ENCODE results near the gene C12orf60. TPM values are rescaled to one million over a fixed set of nuclear protein-coding genes. Genes with fewer than 3 reads are reported as not detected.
"Not testable (repeated sequence)": the region's sequence is repeated elsewhere in the genome, so short reads cannot be mapped to it uniquely, and the experiment has no call there.

Gene C12orf60, protein sequence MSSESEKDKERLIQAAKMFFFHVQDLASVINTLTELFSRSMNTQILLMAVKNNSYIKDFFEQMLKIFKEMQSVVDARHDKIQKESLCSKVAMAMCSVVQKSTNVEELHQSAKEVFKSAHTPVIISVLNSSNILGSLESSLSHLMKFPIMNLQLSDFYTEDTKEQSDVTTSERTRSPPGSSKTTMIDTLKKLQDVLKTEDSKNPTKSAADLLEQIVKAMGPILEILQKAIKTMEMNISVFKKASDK
- total RNA-seq (2014; rRNA removed; shearing (Covaris generic)), result 14.1 and 15.9 TPM in 2 replicates
- 4.2 and 4.3 TPM in 2 replicates for polyA plus RNA-seq (2015; cell fraction: cytosol; rRNA removed)
- 2.0 and 5.4 TPM in 2 replicates for polyA plus RNA-seq (2015; cell fraction: nucleus; rRNA removed)

DNA sequence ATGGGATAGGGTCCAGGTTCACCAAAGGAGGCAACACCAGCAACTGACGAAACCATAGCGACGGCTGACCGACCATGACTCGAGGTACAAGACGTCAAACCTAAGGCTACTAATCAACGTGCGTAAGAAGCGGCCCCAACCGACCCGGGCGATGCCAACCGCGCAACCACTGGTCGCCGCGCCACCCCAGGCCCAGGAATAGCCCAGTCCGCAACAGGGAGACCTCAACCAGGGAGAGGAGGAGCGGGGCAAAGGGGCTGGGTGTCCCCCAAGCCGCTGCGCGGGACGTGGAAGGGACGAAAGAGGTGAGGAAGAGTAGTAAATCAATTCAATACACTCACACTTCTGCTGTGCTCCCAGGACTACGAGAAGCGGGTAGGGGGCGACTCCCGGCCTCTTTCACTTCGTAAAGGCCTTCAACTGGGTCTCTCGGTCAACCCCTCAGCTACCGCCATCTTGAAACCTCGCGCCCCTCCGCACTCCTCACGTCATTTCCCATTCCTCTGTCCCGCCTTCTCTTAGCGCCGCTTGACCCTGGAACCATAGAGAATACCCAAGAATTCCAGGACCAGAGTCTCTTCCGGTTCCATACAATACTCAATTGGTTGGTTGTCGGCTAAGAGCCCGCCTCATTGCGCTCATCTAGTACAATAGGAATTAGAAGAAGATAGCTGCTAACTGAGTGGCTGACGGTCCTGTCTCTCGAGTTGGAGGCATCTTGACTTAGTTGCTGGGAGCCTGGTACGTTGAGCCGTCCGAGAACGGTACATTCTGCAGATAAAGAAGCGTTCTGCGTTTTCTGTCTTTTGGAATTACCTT lies at the start of gene C12orf60, which contains the start of gene WBP11:
C12orf60 (plus strand) TSS at position 660 of the 819 bp plus-strand sequence. CDS start 19,266 bp downstream, outside the sequence.
WBP11 (minus strand) TSS at position 468 of the 819 bp plus-strand sequence. CDS start 2,095 bp downstream, outside the sequence.
- in situ Hi-C loops (cut with HindIII; ENCODE audit: low pct_unique_long_range_greater_than_20kb, low sequenced_read_pairs), result no loop called here
- DNase-seq (ENCODE audit: low read depth, low spot score), result peak; percentile 100

DNA sequence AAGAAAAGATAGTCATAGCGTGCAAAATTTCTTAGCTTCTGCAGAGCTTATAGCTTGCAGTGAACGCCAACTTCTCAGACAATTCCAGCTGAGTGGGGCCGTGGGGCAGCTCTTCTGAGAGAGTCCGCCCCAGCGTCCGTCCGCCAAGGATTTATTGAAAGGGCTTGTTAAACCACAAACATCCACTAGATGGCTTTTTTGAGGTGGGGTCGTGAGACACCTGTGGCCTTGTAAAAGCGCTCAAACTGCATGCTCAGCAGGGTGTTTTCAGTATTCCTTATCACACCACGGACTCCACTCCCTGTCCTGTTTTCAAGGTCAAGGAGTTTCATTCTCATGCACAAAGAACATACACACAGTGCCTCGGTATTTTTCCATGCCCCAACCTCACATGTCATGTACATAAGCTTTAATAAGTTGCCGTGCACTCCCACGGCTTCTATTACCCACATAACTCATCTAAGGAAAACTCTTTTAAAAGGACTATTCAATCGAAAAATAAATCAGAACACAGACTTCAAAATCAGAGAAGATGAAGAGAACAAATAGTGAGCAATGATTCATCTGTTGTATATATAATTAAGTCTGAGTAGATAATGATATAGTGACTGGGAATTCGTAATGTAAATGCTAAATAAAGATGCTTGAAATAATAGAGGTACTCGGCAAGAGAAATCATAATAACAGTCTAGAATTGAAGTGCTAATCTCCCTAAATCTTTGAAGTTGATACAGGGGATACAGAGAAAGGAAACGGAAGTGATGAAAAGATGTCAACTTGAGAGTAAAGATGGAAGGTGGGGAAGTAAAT lies 46.9 kb upstream of the C12orf60 start:
- DNase-seq (ENCODE audit: low read depth, low spot score), result peak; percentile 43
- in situ Hi-C loops (cut with HindIII; ENCODE audit: low pct_unique_long_range_greater_than_20kb, low sequenced_read_pairs), result no loop called here

DNA sequence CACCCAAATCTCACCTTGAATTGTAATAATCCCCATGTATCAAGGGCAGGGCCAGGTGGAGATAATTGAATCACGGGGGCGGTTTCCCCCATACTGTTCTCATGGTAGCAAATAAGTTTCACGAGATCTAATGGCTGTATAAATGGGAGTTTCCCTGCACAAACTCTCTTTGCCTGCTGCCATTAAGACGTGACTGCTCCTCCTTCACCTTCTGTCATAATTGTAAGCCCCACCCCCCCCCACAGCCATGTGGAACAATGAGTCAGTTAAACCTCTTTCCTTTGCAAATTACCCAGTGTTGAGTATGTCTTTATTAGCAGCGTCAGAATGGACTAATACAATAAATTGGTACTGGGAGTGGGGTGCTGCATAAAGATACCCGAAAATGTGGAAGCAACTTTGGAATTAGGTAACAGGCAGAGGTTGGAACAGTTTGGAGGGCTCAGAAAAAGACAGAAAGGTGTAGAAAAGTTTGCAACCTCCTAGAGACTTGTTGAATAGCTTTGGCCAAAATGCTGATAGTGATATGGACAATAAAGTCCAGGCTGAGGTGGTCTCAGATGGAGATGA lies 43.7 kb upstream of the C12orf60 start:
- DNase-seq (ENCODE audit: low read depth, low spot score); in situ Hi-C loops (cut with HindIII; ENCODE audit: low pct_unique_long_range_greater_than_20kb, low sequenced_read_pairs): not testable (repeated sequence)

DNA sequence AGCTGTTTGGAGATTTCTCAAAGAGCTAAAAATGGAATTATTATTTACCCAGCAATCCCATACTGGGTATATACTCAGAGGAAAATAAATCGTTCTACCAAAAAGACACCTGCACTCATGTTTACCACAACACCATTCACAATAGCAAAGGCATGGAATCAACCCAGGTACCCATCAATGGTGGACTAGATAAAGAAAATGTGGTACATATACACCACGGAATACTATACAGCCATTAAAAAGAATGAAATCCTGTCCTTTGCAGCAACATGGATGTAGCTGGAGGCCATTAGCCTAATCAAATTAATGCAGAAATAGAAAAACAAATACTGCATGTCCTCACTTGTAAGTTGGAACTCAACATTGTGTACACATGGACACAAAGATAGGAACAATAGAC lies 38.1 kb upstream of the C12orf60 start:
- no peak for DNase-seq (ENCODE audit: low read depth, low spot score)
- in situ Hi-C loops (cut with HindIII; ENCODE audit: low pct_unique_long_range_greater_than_20kb, low sequenced_read_pairs), result no loop called here

DNA sequence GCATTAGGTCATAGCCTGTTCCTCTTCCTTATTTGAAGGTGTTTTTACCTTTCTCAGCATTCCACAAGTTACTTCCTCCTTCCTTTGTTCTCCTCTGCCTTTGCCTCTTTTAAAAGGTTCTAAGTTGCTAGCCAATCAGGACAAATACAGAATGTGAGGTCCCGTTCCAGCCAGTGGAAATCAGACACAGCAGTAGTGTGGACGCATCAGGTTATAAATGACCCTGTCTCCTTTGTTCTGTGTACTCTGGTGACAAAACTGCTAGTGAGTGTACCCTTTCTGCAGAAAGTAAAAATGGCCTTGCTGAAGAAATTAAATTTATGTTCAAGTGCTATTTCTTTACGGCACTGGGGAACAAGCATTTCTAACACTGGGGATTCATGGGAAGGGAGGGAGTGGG lies 37.5 kb upstream of the C12orf60 start:
- in situ Hi-C loops (cut with HindIII; ENCODE audit: low pct_unique_long_range_greater_than_20kb, low sequenced_read_pairs); DNase-seq (ENCODE audit: low read depth, low spot score): not testable (repeated sequence)

DNA sequence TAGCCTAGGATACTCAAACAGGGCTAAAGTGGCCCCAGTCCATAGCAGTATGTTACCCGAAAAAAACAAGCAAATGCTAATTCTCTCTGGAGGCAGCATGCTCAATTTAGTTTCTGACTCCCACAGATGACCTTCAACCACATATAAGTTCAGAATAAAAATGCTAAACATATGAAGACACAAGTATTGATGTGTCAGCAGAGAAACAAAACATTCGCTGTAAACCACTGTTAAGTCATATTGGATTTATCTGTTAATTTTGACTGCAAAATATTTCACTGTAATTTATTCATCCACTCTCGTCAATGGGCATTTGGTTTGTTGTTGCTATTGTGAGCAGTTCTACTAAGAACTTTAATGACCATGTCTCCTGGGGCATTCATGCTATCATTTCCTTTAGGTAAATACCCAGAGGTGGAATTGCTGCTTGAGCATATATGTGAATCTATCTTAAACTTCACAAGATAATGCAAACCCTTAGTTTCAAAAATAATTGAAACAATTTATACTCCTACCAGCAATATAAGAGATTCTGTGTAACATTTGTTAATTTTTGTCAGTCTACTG lies 36.7 kb upstream of the C12orf60 start:
- no peak for DNase-seq (ENCODE audit: low read depth, low spot score)
- in situ Hi-C loops (cut with HindIII; ENCODE audit: low pct_unique_long_range_greater_than_20kb, low sequenced_read_pairs), result no loop called here

DNA sequence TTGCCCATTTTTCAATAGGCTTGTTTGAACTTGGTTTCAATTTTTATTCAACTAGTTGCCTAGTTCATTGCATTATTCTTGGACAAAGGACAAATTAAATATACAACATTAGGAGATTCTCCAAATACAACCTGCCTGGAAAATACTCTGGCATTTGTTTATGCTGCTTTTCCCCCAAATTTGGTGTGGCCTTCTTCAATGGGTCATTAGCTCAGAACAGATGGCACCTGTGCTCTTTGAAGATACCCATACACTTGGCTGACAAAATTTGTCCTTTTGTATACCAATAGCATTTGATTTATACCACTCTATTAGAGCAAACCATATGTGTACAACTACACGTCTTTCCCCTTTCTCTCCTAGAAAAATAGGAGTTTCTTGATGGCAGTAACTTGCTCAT lies 35.9 kb upstream of the C12orf60 start:
- in situ Hi-C loops (cut with HindIII; ENCODE audit: low pct_unique_long_range_greater_than_20kb, low sequenced_read_pairs), result no loop called here
- DNase-seq (ENCODE audit: low read depth, low spot score), result no peak

DNA sequence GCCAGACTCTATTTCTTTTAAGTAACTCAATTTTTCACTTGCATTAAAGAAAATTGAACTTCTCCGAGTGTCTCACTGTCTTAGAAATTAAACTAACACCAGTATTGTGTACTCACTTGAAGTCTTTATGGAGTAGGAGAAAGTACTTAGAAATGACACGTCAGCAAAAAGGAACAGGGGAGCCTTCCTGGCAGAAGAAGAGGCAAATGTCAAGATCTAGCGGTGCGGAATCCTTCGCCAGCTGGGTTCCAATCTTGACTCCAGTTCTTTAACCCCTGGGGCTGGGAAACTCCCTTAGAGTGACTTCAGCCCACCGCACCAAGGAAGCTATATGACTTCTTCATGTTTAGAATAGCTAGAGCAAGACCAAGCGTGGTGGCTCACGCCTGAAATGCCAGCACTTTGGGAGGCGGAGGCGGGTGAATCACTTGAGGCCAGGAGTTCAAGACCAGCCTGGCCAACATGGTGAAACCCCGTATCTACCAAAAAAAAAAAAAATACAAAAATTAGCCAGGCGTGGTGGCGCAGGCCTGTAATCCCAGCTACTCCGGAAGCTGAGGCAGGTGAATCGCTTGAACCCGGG lies 34.6 kb upstream of the C12orf60 start:
- peak; percentile 40 for DNase-seq (ENCODE audit: low read depth, low spot score)
- in situ Hi-C loops (cut with HindIII; ENCODE audit: low pct_unique_long_range_greater_than_20kb, low sequenced_read_pairs), result no loop called here

DNA sequence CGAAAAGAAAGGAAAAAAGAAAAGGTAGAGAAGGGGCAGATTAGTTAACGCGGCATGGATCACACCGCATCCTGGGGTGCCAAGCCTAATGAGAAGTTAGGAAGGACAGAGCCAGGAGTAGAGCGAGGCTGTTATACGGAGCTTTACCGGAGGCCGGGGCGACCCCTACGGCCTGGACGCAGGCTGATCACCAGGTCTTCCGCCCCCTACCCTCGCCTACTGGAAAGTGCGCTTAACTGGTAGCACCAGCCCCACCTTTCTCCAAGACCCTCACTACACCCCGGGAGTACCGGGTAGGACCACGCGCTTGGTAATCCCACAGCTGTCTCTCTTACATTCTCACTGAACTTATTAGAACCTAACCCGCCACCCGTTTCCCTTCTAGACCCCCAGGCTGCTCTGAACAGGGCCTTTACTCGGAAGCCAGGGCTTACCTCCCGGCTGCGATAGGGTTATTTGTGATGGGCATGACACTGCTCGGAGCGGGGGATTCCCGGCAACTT lies 34.0 kb upstream of the C12orf60 start:
- in situ Hi-C loops (cut with HindIII; ENCODE audit: low pct_unique_long_range_greater_than_20kb, low sequenced_read_pairs), result no loop called here
- peak; percentile 37 for DNase-seq (ENCODE audit: low read depth, low spot score)

DNA sequence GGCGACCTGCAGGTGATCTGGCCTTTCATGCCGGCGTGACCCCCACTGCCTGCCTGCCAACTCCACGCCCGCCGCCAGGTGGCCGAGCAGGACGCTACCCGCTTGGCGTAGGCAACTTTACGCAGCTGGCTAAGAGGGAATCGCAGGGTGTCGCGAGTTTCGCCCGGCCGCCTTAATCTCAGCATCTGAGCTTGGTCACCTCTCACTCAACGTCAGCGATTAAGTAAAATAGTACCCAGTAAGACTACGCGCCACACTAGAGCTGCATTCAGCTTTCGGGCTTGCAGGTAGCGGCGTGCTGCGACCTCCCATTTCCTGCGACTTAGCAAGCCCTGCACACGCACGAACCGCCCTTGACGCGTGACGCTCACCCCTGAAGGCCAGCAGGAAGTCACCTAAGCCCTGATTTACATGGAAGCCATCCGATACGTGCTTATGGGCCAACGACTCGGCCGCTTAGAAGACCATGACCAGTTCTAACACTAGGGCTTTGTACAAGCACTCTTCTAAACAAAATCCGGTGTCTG lies 33.4 kb upstream of the C12orf60 start:
- in situ Hi-C loops (cut with HindIII; ENCODE audit: low pct_unique_long_range_greater_than_20kb, low sequenced_read_pairs), result no loop called here
- peak; percentile 77 for DNase-seq (ENCODE audit: low read depth, low spot score)

DNA sequence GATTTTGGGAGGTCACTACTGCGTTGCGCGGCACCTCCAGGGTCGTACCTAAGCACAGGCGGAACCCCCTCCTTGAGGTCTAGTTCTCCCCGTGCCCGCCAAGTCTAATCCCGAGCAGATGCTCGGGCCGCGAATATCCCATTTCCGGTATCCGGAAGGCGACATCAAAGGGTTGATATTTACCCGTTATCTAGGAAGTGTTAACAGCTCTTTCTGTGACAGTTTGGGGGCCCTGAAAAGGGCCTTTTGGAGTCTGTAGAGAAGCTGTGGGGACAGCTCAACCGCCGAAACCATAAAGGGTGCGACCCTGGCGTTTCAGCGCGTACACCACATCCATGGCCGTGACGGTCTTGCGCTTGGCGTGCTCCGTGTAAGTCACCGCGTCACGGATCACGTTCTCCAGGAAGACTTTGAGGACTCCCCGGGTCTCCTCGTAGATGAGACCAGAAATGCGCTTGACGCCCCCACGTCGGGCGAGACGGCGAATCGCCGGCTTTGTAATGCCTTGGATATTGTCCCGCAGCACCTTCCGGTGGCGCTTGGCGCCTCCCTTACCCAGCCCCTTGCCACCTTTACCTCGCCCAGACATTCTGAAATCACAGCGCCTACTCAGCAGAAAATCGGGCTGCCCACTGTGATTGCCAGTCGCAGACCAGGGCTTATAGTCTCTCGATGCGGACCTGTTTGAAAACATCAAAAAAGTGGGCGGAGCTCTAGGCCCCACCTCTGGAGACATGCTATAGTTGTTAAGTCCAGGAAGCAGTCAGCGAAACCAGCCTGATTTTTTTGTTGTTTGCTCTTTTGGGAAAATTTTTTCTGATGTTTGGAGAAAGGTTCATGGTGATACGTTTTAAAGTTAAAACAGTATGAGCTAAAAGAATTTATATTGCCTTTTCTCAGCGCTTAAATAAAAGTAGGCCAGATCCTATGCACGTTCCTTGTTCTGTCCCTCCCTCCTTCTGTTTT lies 32.7 kb upstream of the C12orf60 start:
- DNase-seq (ENCODE audit: low read depth, low spot score), result peak; percentile 98
- in situ Hi-C loops (cut with HindIII; ENCODE audit: low pct_unique_long_range_greater_than_20kb, low sequenced_read_pairs), result no loop called here

DNA sequence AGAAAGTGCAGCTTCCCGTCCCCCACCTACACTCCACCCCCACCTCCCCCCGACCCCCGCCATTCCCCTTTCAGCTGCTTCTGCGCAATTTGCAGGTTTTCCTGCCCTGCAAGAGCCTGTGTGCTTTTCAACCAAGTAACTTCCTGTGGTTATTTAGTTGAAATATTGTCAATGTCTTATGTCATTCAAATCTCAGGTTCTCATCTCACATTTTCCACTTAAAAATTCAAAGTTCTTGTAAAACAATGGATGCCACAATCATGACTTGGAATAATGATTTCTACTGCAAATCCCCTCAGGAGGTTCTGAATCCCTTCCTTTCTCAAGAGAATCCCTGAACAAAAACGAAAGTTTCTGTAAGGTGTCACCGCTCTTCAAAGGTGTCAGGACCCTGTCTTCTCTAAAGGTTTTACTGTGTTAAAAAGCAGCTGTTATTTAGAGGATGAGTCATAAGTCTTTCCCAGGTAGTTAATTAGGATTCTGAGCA lies 31.8 kb upstream of the C12orf60 start:
- DNase-seq (ENCODE audit: low read depth, low spot score), result no peak
- in situ Hi-C loops (cut with HindIII; ENCODE audit: low pct_unique_long_range_greater_than_20kb, low sequenced_read_pairs), result no loop called here

DNA sequence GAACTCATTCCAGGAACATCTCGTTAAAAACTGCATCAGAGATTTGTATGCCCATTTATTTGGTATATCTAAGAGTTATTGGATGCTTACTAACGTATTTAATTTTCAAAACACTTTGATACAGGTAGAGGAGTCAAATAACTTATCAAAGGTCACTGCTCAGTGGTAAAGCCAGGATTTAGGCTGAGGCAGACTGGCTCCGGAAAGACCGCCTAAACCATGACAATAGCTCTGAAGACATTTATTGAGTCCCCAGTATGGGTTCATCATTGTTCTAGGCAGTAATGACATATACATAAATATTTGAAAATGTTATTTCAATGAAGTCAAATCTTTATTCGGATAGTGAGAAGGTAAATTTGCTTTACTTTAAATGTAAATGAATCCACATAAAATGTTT lies 30.5 kb upstream of the C12orf60 start:
- DNase-seq (ENCODE audit: low read depth, low spot score), result no peak
- in situ Hi-C loops (cut with HindIII; ENCODE audit: low pct_unique_long_range_greater_than_20kb, low sequenced_read_pairs), result no loop called here

DNA sequence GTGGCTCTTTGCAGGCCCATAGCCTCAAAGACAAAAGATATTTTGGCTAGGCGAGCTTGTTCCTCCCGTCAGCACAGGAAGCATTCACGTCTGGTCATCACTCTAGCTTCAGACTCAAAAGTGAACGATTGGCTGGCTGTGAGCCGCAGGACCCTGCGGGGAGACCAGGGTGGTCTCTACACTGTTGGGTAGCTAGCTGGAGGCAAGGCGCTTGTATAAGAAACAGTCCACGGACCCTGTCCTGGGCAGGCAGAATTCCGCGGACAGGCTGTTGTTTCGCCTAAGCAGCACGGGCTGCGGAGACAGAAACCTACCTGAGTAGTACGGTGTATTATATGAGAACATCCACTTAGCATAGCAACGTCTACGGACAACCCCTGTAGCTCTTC lies 29.8 kb upstream of the C12orf60 start:
- in situ Hi-C loops (cut with HindIII; ENCODE audit: low pct_unique_long_range_greater_than_20kb, low sequenced_read_pairs), result no loop called here
- DNase-seq (ENCODE audit: low read depth, low spot score), result no peak

DNA sequence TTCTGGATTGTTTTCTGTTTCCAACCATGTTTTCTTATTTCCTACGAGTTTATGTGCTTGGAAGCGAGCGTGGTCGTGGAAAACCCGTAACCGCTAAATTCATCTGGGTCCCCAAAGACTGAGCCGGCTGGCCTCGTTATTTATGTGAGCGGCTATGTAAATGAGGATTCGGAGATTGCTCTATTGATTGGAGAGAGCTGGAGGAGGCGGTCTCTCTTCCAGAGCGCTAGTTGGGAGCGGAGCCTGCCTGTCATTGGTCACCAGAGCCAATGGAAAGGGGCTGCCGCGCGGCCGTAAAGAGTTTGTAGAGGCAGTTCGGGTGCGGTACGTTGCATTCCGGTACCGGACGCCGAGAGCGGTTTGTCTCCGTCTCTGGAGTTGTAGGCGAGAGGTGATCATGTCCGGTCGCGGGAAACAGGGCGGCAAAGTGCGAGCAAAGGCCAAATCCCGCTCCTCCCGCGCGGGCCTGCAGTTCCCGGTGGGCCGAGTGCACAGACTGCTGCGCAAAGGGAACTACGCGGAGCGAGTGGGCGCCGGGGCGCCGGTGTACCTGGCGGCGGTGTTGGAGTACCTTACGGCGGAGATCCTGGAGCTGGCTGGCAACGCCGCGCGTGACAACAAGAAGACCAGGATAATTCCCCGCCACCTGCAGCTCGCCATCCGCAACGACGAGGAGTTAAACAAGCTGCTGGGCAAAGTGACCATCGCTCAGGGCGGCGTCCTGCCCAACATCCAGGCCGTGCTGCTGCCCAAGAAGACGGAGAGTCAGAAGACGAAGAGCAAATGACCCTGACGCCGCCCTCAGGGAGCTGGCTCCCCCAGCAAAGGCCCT lies 29.2 kb upstream of the C12orf60 start:
- in situ Hi-C loops (cut with HindIII; ENCODE audit: low pct_unique_long_range_greater_than_20kb, low sequenced_read_pairs), result no loop called here
- peak; percentile 98 for DNase-seq (ENCODE audit: low read depth, low spot score)
